Epithelial cell of proximal tubule (primary cell): ENCODE data around the gene ABHD1. TPM values are rescaled to one million over a fixed set of nuclear protein-coding genes. Genes with fewer than 3 reads are reported as not detected.

Experiments used
- DNase-seq: peaks from one replicate; pipeline ENCODE4 v3.0.0-alpha.2; 2011; ENCODE audit warnings: low read depth
- H3K4me3 ChIP-seq: 2 replicates; pipeline ENCODE4 v1.5.1; 2011; ENCODE audit warnings: low read depth, mild to moderate bottlenecking, low read length
- CTCF ChIP-seq: conservative IDR thresholded peaks from 2 replicates; pipeline ENCODE4 v1.5.1; 2012; ENCODE audit warnings: low read depth, mild to moderate bottlenecking, low read length
- total RNA-seq: library from RNA; depleted of rRNA; stranded (reverse); fragments of >200 nt; gene quantifications from 2 replicates; pipeline ENCODE4 v1.2.3, GENCODE V29; 2015

ABHD1 gene
- total RNA-seq, 1 donor from 2014 or later, result not detected

DNA sequence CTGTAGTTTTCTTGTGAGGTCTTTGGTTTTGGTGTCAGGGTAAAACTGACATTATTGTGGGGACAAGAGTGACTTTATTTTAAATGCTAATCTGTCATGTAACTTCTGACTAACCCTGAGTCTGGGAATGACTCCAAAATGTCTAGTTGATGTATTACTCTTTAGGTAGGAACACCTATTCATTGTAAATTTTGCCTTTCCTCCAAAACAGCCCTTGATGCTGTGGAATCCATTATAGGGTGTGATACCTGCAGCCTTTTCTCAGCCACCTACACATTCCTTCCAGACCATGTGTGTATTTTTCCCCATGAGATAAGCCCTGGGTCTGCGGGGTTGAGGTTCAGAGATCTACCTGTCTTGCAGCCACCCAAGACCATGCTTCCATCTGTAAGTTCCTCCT is 19.7 kb downstream of the ABHD1 start:
- no peak for DNase-seq
- no peak for TF ChIP-seq CTCF
- H3K4me3 ChIP-seq, result no peak overlapping the region

- TF ChIP-seq CTCF, result no peak
- H3K4me3 ChIP-seq, result no peak overlapping the region
- no peak for DNase-seq
These were observed 22.1 kb downstream of the ABHD1 start for GRCh38 chr2:27145682-27146081.

- TF ChIP-seq CTCF, result no peak
- H3K4me3 ChIP-seq, result no peak overlapping the region
- DNase-seq, result no peak
These were observed 24.3 kb downstream of the ABHD1 start for GRCh38 chr2:27147935-27148334.

GRCh38 chr2:27148801-27149439 is 25.3 kb downstream of the ABHD1 start, which contains the start of gene TCF23:
TCF23 (plus strand) TSS chr2:27149004; CDS start chr2:27149134, 130 bp downstream.
- TF ChIP-seq CTCF, result no peak
- H3K4me3 ChIP-seq, result no peak within 1 kb of the TSS
- no peak for DNase-seq

DNA sequence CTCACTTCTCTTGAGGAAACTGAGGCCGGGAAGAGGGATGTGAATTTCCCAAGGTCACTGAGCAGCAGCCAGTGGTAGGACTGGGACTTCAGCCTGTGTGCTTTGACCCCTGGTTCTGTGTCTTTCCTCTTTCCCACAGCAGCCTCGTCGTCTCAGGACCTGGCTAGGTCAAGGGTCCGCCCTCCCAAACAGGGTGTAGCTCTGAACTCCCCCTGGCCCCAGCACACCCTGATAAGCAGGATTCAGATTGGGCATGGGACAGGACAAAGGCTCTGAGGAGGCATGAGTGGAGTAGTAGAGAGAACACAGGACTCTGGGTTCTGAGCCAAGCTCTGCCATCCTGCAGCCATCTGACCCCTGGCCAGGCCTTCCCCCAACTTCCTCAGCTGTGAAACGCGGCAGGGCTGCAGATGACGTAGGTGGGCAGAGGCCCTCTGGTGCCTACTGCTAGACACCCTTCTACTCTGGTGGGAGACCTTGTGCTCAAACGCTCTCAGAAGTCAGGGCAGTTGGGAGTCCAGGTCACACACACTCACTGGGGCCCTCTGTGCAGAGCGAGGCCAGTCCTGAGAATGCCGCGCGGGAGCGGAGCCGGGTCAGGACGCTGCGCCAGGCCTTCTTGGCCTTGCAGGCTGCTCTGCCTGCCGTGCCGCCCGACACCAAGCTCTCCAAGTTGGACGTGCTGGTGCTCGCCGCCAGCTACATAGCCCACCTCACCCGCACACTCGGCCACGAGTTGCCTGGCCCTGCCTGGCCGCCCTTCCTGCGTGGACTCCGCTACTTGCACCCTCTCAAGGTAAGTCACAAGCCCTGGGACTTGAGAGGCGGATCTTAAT is 26.2 kb downstream of the ABHD1 start:
- TF ChIP-seq CTCF, result no peak
- DNase-seq, result no peak
- no peak overlapping the region for H3K4me3 ChIP-seq

GRCh38 chr2:27150639-27151230 is 27.1 kb downstream of the ABHD1 start:
- H3K4me3 ChIP-seq, result no peak overlapping the region
- DNase-seq, result no peak
- no peak for TF ChIP-seq CTCF
